Stimulated activated CD8-positive, alpha-beta memory T cell treated with anti-CD3 and anti-CD28 coated beads, Interleukin-7, amount 100 ng/mL, for 48 hours (primary cell): Measurements from ENCODE around the gene CADM2.

ENCODE experiments used
- DNase-seq, 2 donors: peaks; one replicate each; pipeline ENCODE4 v3.0.0-alpha.2; 2020; ENCODE audit warnings: low read depth in 1 of 2; ENCODE audit errors: extremely low read depth in 1 of 2

CADM2 gene

DNA sequence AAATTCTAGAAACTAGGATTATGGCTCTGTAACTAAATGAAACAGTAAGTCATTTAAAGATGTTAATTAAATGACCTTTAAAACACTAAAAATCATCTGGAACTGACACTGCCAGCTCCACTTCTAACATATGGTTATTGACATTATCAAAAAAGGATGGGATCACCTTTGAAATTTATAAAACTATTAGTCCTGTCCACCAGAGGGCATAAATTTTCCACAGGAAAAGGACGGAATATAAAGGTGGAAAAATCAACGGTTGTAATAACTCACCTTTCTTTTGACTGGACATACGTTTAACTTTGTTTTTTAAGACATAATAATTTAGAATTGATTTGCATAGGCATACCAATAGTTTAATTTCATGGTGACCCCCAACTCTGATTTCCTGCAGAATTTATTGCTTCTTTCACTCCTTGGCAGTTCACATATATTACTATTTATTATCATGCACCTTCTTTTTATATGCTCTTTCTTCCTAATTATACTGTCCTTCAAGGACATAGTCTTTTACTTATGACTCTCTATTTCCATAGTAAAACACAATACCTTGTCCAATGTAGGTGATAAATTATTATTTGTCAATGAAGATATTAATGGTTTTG, 345.7 kb downstream of the CADM2 start:
- no peak for DNase-seq

DNA sequence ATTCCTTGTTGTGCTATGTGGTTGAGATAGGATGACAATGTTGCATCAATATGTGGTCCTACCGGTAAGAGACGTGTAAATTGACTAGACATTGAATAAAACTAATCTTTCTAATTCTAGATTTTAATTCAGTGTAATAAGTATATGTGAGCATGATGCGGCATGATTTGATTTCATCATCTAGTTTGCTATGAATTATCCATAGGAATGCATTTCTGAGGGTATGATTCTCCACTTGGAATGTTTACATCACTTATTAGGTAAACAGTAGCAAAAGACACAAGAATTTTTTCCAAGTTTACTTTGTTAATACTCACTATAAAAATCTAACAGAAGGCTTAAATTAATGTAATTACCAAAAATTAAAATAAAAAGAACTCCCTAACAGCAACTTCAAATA, 353.5 kb downstream of the CADM2 start:
- DNase-seq: no peak

DNA sequence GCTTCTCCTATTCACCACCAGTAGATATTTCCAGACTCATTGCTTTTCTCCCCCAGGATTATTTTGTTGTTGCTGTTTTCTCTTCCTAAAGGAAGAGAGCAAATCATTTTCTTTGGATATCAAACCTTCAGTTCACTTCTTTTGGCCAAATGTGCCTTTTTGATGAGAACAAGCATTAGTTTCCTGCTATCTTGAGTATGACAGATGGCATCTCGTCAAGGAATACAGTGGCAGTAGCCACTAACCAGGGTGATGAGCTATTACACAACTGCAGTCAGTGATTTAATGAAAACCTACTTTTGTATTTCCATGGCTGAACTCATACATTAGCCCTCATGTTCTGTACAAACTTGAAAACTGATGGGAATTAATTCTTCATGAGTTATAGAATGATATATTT, 354.6 kb downstream of the CADM2 start:
- DNase-seq: no peak

- DNase-seq: no peak
Measured at GRCh38 chr3:85316252-85316651, 357.5 kb downstream of the CADM2 start.

GRCh38 chr3:85321892-85322291, 363.1 kb downstream of the CADM2 start:
- no peak for DNase-seq

- no peak for DNase-seq
Measured at GRCh38 chr3:85330071-85330470, 371.3 kb downstream of the CADM2 start.

GRCh38 chr3:85337895-85338294, 379.1 kb downstream of the CADM2 start:
- DNase-seq: no peak

- DNase-seq: no peak
Measured at GRCh38 chr3:85342915-85343314, 384.1 kb downstream of the CADM2 start.

DNA sequence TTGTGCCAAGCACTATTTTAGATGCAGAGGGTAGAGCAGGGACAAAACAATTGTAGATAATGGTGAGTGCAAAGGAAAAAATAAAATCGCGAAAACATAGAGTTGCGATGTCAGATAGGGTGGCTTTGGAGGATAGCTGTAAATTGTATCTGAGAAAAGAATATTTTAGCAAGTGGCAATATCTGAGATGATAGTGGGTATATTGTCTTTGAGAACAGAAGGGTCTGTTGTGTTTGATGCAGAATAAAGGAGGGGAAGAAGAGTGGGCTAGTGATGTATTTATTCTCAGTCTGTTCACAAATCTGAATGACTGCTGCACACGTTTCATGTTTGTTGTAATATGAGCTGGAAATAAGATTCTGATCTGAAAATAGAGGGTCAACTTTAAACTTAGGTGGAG, 396.8 kb downstream of the CADM2 start:
- no peak for DNase-seq

DNA sequence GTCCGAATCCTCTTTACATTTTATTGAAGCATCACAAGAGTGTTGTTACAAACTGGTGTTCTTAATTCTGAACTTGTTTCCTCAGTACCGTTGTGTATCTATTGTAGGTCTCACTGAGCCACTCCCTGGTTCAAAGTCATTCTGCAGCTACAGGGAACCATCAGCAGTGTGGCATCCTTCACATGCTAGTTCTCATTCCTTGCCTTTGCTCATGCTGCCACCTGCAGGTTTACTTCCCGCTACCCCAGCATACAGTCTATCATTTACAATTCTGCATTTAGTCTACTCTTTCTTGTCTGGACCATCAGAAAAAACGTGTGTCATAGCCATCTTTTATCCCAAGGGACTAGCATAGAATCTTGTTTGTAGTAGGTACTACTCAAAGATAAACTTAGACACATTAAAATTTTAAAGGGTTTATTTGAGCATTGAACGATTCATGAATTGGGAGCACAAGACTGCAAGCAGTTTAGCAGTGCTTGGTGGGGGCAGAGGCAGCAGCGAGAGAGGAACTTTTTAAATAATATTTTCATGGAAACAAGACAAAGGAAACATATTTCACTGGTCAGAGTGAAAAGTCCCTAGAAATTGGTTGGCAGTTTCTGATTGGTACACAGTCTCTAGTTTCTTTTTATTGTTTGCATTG, 402.1 kb downstream of the CADM2 start:
- no peak for DNase-seq

- DNase-seq: no peak
Measured at GRCh38 chr3:85364296-85364909, 405.6 kb downstream of the CADM2 start.

DNA sequence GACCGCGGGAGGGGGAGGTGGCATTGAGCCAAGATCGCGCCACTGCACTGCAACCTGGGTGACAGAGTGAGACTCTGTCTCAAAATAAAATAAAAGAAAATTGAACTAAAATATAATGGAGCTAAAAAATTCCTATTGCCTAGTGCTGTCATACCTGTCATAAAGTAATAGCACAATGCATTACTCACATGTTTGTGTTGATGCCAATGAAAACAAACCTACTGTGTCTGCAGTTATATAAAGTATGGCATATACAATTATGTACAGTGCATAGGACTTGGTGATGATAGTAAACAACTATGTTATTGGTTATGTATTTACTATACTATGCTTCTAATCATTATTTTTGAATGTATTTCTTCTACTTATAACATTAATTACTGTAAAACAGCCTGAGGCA, 411.6 kb downstream of the CADM2 start:
- no peak for DNase-seq

DNA sequence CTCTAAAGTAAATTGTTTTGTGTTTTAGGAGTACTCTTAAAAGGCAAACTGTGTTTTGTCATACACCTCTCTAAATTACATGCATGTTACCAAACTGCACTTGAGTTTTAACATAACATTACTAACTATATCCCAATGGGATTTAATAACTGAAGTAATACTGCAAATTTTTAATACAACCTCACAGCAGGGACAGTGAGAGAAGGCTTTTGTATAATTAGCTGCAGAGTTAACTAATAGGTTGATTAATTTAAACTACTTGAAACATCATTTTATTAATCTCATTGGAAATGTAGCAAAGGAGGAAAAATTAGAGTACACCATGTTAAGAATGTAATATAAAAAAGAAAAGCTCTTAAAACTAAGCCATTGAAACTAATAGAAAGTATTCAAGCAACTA, 417.3 kb downstream of the CADM2 start:
- no peak for DNase-seq

DNA sequence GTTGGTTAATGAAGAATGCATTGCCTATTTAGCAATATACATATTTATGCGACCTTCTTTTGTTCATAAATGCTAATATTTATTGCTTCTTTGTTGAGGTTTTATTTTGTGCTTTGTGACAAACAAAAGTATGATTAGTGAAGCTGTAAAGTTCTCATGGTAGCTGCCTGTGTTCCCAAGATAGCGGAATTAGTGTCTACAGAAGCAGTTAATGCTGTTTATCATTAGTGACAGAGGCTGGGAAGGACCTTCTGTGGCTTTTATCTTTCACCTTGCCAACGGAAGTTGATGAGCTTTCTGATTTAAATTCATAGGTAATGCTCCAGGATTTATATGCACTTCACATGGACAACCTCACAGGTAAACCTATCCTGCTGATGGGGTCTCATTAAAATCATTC, 418.3 kb downstream of the CADM2 start:
- no peak for DNase-seq

- no peak for DNase-seq
Measured at GRCh38 chr3:85384372-85384771, 425.6 kb downstream of the CADM2 start.

GRCh38 chr3:85387913-85388505, 429.2 kb downstream of the CADM2 start:
- no peak for DNase-seq

DNA sequence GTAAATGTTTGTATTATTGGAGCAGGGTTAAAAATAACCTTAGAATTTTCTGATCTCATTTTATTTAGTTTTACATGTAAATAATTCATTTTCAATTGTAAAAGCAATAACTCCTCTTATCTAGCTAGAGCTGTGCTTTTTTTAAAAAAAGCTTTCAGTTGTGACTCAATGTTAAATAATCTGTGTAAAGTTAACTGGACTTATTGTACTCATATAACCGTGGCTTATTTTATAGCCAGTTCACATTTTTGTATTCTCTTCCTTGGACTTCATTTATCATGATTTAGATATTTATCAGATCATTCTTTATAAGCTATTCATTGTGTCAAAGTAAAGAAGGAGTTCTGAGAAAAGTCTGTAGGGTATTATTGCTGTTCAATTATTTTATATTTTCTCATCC, 435.6 kb downstream of the CADM2 start:
- no peak for DNase-seq

GRCh38 chr3:85397434-85397833, 438.6 kb downstream of the CADM2 start:
- DNase-seq: no peak

GRCh38 chr3:85426121-85426520, 467.3 kb downstream of the CADM2 start:
- no peak for DNase-seq

DNA sequence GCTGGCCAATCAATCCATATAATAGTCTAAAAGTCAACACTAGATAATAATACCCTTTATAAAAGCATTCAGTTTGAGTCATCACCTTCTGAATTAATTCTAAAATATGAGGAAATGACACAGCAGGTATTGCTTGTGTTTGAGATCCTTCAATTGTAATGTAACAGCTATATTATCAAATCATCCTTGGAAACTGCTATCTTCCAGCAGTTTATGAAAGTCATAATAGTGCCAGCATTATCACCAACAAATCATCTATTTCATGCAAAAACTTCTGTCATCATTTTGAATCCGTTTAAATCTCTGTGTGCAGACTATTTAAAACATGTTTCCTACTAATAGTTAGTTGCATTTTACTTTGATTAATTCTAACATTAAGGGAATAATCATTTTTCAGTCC, 468.7 kb downstream of the CADM2 start:
- no peak for DNase-seq

GRCh38 chr3:85432081-85432480, 473.3 kb downstream of the CADM2 start:
- DNase-seq: no peak

- DNase-seq: no peak
Measured at GRCh38 chr3:85433319-85433718, 474.5 kb downstream of the CADM2 start.
